GM12878 (cell line): ENCODE data around the gene KRTAP12-1. TPM values are rescaled to one million over a fixed set of nuclear protein-coding genes. Genes with fewer than 3 reads are reported as not detected.

Source experiments
- ATAC-seq: fragments of 200-7000 bp; cut with Tn5 transposase; 3 replicates; pipeline ENCODE4 v1.9.1; 2020; ENCODE audit warnings: mild to moderate bottlenecking, moderate library complexity
- BruUV-seq: library from RNA; stranded (reverse); fragments of 400-500 nt; replicated peaks from 2 replicates; lab custom pipeline; 2021; lab: Mats Ljungman, UMichigan
- CTCF ChIA-PET: fragments of 300-600 bp; sonication (Branson Sonifier 250); formaldehyde crosslinking; extraction: SDS; loops from one replicate; lab custom pipeline; 2021; ENCODE audit warnings: inconsistent platforms; lab: Yijun Ruan, JAX
- POLR2A ChIA-PET: fragments of 350-600 bp; formaldehyde crosslinking; extraction: SDS; loops from one replicate; lab custom pipeline; 2021; ENCODE audit warnings: inconsistent platforms; lab: Charles Lee
- RAD21 ChIA-PET: fragments of 300-600 bp; sonication (Branson Sonifier 250); formaldehyde crosslinking; loops from one replicate; lab custom pipeline; 2023; ENCODE audit warnings: antibody characterized with exemption; ENCODE audit not compliant: unreplicated experiment; lab: Charles Lee
- SMC1A ChIA-PET: fragments of 300-600 bp; sonication (Branson Sonifier 250); formaldehyde crosslinking; loops from one replicate; lab custom pipeline; 2023; ENCODE audit not compliant: unreplicated experiment, uncharacterized antibody; lab: Charles Lee
- DNase-seq: peaks from one replicate; pipeline ENCODE4 v3.0.0-alpha.2; 2011; ENCODE audit warnings: low read depth, low spot score
- FAIRE-seq: peaks from 3 replicates; lab custom pipeline; 2011; peaks lifted over from hg19 to GRCh38; lab: Jason Lieb, UNC
- H2AFZ ChIP-seq: 2 replicates; pipeline ENCODE4 v1.6.0; 2011; ENCODE audit warnings: low read depth, low read length, control low read depth; ENCODE audit not compliant: control insufficient read depth
- H3K27ac ChIP-seq: 2 replicates; pipeline ENCODE4 v1.5.1; 2011; ENCODE audit warnings: control low read depth; ENCODE audit not compliant: control insufficient read depth, insufficient read depth
- H3K27me3 ChIP-seq, 2 experiments: replicated peaks in 1 of 2; 2 replicates each; pipeline versions ENCODE4 v1.6.0 to v1.6.1; 2011; ENCODE audit warnings: low read length in 1 of 2; ENCODE audit not compliant: control insufficient read depth in 2 of 2, insufficient read depth in 2 of 2
- H3K36me3 ChIP-seq, 2 experiments: 2 replicates each; pipeline ENCODE4 v1.5.1; 2011; ENCODE audit warnings: low read length in 1 of 2; ENCODE audit not compliant: control insufficient read depth in 2 of 2, insufficient read depth in 2 of 2
- H3K4me1 ChIP-seq: 2 replicates; pipeline ENCODE4 v1.6.1; 2011; ENCODE audit warnings: mild to moderate bottlenecking, low read length, moderate library complexity, mixed read lengths; ENCODE audit not compliant: control insufficient read depth, insufficient read depth
- H3K4me2 ChIP-seq: 2 replicates; pipeline ENCODE4 v1.6.0; 2011; ENCODE audit warnings: control low read depth; ENCODE audit not compliant: control insufficient read depth, insufficient read depth
- H3K4me3 ChIP-seq: fragments of 200-600 bp; sonication (generic); 2 replicates; pipeline ENCODE4 v1.5.1; 2016
- H3K79me2 ChIP-seq: 2 replicates; pipeline ENCODE4 v1.6.0; 2011; ENCODE audit warnings: low read length; ENCODE audit not compliant: control insufficient read depth, insufficient read depth
- H3K9ac ChIP-seq: 2 replicates; pipeline ENCODE4 v1.8.0; 2011; ENCODE audit warnings: low read length, control low read depth, mixed read lengths; ENCODE audit not compliant: control insufficient read depth, insufficient read depth
- H3K9me3 ChIP-seq: replicated peaks from 3 replicates; pipeline ENCODE4 v1.5.1; 2011; ENCODE audit warnings: mild to moderate bottlenecking, low read length; ENCODE audit not compliant: control insufficient read depth, insufficient read depth
- H4K20me1 ChIP-seq: 2 replicates; pipeline ENCODE4 v1.6.0; 2011; ENCODE audit not compliant: control insufficient read depth, insufficient read depth
- CHD4 ChIP-seq: fragments of 200-600 bp; sonication (generic); IDR thresholded peaks from 2 replicates; pipeline ENCODE4 v1.6.1; 2016; ENCODE audit warnings: mild to moderate bottlenecking
- CREB1 ChIP-seq: IDR thresholded peaks from 2 replicates; pipeline ENCODE4 v1.6.1; 2012; ENCODE audit warnings: low read depth, mild to moderate bottlenecking, inconsistent platforms
- CREM ChIP-seq: IDR thresholded peaks from 2 replicates; pipeline ENCODE4 v1.6.1; 2014; ENCODE audit warnings: antibody characterized with exemption, low read depth
- HDGF ChIP-seq: fragments of 450-650 bp; IDR thresholded peaks from 2 replicates; pipeline ENCODE4 v1.6.1; 2016; ENCODE audit warnings: antibody characterized with exemption
- NR2C1 ChIP-seq: fragments of 450-650 bp; IDR thresholded peaks from 2 replicates; pipeline ENCODE4 v1.6.1; 2017; ENCODE audit warnings: antibody characterized with exemption, mild to moderate bottlenecking, moderate library complexity
- RB1 ChIP-seq: fragments of 450-650 bp; formaldehyde crosslinking; IDR thresholded peaks from 2 replicates; pipeline ENCODE4 v1.6.1; 2017; ENCODE audit warnings: mild to moderate bottlenecking, borderline replicate concordance
- SREBF1 ChIP-seq: IDR thresholded peaks from 2 replicates; pipeline ENCODE4 v1.6.1; 2012; ENCODE audit warnings: mild to moderate bottlenecking, low read length
- SUZ12 ChIP-seq: fragments of 200-600 bp; sonication (generic); IDR thresholded peaks from one replicate; pipeline ENCODE4 v1.6.1; 2018; ENCODE audit warnings: antibody characterized with exemption, mild to moderate bottlenecking; ENCODE audit not compliant: unreplicated experiment
- TARDBP ChIP-seq: IDR thresholded peaks from 2 replicates; pipeline ENCODE4 v1.6.1; 2016; ENCODE audit warnings: borderline replicate concordance
- WRNIP1 ChIP-seq: IDR thresholded peaks from 2 replicates; pipeline ENCODE4 v1.6.1; 2011; ENCODE audit warnings: low read depth, low read length, improper control_type of control experiment, borderline replicate concordance
- WGBS: methylation state at CpG from one replicate; pipeline ENCODE4 v1.1.6; 2016; ENCODE audit warnings: low lambda C conversion rate; ENCODE audit not compliant: insufficient replicate concordance, insufficient coverage; ENCODE audit errors: missing lambda C conversion rate; 5-methylcytosine and 5-hydroxymethylcytosine counted together
- in situ Hi-C: fragments of 300-500 bp; cut with MboI; formaldehyde crosslinking; loops from 9 replicates; pipeline ENCODE4 v1.14.3; 2018; ENCODE audit warnings: mixed read lengths
- intact Hi-C: fragments of 100-400 bp; cut with micrococcal nuclease; formaldehyde crosslinking; loops from one replicate; pipeline ENCODE4 v1.14.2; 2022; ENCODE audit not compliant: unreplicated experiment
- polyA plus RNA-seq, 11 experiments: library from polyadenylated mRNA; depleted of rRNA in 4 of 11; unstranded in 6 of 11; stranded (reverse) in 5 of 11; fragments of >200 nt; fragmentation: Nextera tagmentation in 4 of 11; fragmentation: Illumina TruSeq in 1 of 11; extraction: Ambion mirVana in 4 of 11; extraction: Trizol in 1 of 11; gene quantifications; 1 replicate in 1 of 11; 2 replicates in 10 of 11; pipeline versions ENCODE4 v1.2.1 to v1.2.3, GENCODE V29; 2011 to 2016; ENCODE audit warnings: inconsistent platforms in 2 of 11, missing spikeins in 2 of 11, low read depth in 1 of 11
- total RNA-seq, 4 experiments: library from RNA; depleted of rRNA in 3 of 4; stranded (reverse); fragments of >200 nt in 3 of 4; fragmentation: Illumina TruSeq in 1 of 4; extraction: Trizol in 1 of 4; gene quantifications; 2 replicates each; pipeline versions ENCODE4 v1.2.1 to v1.2.3, GENCODE V29; 2013 to 2021
- TF ChIP-seq, protein P1 (sequence below): IDR thresholded peaks from 2 replicates; pipeline ENCODE4 v1.6.1; 2012; ENCODE audit warnings: low read length, inconsistent platforms

Gene KRTAP12-1
- total and polyA plus RNA-seq, 10 of the 15 experiments (the other 5 are each of a cell fraction or from before 2014, with no cell fraction given), result not detected

GRCh38 chr21:44681152-44681551 is 811 bp downstream of the KRTAP12-1 start:
- Histone ChIP-seq H4K20me1 (no peaks in the 10 kb centered on the region), H3K4me1 (no peaks in the 10 kb centered on the region), H3K36me3 (no peaks in the 10 kb centered on the region), H3K9ac (no peak overlapping the region), H3K79me2 (no peaks in the 10 kb centered on the region), H3K4me3 (no peak overlapping the region), H2AFZ (no peak overlapping the region), H3K4me2 (no peak overlapping the region), H3K9me3 (no peaks in the 10 kb centered on the region), H3K27me3 (peaks cover 0 to 1% of the 10 kb centered on the region in 2 experiments; a peak in 2 of 4 replicates), H3K27ac (no peak overlapping the region)
- FAIRE-seq (no peak), DNase-seq (no peak), ATAC-seq (no peak)
- RAD21 ChIA-PET, result no interaction called here
- BruUV-seq, result no TSS peak
- TF ChIP-seq TARDBP, result no peak
- TF ChIP-seq CREB1, result no peak
- TF ChIP-seq RB1, result no peak
- TF ChIP-seq HDGF, result no peak
- no peak for TF ChIP-seq NR2C1
- TF ChIP-seq SUZ12, result no peak
- TF ChIP-seq SREBF1, result no peak
- TF ChIP-seq, protein P1, sequence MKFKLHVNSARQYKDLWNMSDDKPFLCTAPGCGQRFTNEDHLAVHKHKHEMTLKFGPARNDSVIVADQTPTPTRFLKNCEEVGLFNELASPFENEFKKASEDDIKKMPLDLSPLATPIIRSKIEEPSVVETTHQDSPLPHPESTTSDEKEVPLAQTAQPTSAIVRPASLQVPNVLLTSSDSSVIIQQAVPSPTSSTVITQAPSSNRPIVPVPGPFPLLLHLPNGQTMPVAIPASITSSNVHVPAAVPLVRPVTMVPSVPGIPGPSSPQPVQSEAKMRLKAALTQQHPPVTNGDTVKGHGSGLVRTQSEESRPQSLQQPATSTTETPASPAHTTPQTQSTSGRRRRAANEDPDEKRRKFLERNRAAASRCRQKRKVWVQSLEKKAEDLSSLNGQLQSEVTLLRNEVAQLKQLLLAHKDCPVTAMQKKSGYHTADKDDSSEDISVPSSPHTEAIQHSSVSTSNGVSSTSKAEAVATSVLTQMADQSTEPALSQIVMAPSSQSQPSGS, result no peak
- no peak for TF ChIP-seq CHD4
- no peak for TF ChIP-seq CREM
- TF ChIP-seq WRNIP1, result no peak
- POLR2A ChIA-PET, result no interaction called here
- CTCF ChIA-PET, result no interaction called here
- intact Hi-C loops, result no loop called here
- WGBS, result 35% methylated on average over 11 of the region's 11 CpGs
- SMC1A ChIA-PET, result no interaction called here
- in situ Hi-C loops, result no loop called here
